RWPE2 (cell line): ENCODE measurements around the gene PMEPA1.

Experiments used
- ATAC-seq: fragments of 200-7000 bp; cut with Tn5 transposase; 3 replicates; pipeline ENCODE4 v1.9.1; 2021; ENCODE audit warnings: low read depth
- DNase-seq: peaks from one replicate; pipeline ENCODE4 v3.0.0-alpha.2; 2020; ENCODE audit warnings: low spot score
- H3K27ac ChIP-seq: fragments of 450-650 bp; 2 replicates; pipeline ENCODE4 v1.5.1; 2017; ENCODE audit warnings: mild to moderate bottlenecking; ENCODE audit not compliant: poor library complexity, severe bottlenecking
- H3K27me3 ChIP-seq: fragments of 250-450 bp; sonication (Bioruptor Pico); 2 replicates; pipeline ENCODE4 v1.5.1; 2021; ENCODE audit warnings: mild to moderate bottlenecking, moderate library complexity; ENCODE audit not compliant: insufficient read depth, poor library complexity, severe bottlenecking
- H3K36me3 ChIP-seq: fragments of 250-450 bp; sonication (Bioruptor Pico); 2 replicates; pipeline ENCODE4 v1.5.1; 2020; ENCODE audit warnings: low read depth, mild to moderate bottlenecking, moderate library complexity
- H3K4me1 ChIP-seq: fragments of 250-450 bp; sonication (Bioruptor Pico); 2 replicates; pipeline ENCODE4 v1.5.1; 2021; ENCODE audit warnings: mild to moderate bottlenecking, moderate library complexity; ENCODE audit not compliant: insufficient read depth, poor library complexity, severe bottlenecking
- H3K4me3 ChIP-seq: fragments of 250-450 bp; sonication (Bioruptor Pico); 2 replicates; pipeline ENCODE4 v1.5.1; 2021; ENCODE audit warnings: mild to moderate bottlenecking, moderate library complexity; ENCODE audit not compliant: severe bottlenecking
- H3K9me3 ChIP-seq: fragments of 250-450 bp; sonication (Bioruptor Pico); 2 replicates; pipeline ENCODE4 v1.5.1; 2021; ENCODE audit warnings: mild to moderate bottlenecking, moderate library complexity; ENCODE audit not compliant: severe bottlenecking
- CTCF ChIP-seq: fragments of 450-650 bp; IDR thresholded peaks from one replicate; pipeline ENCODE4 v1.5.1; 2017; ENCODE audit warnings: mild to moderate bottlenecking, moderate library complexity; ENCODE audit not compliant: poor library complexity, severe bottlenecking

The PMEPA1 gene

GRCh38 chr20:57749131-57749690, 39.4 kb upstream of the PMEPA1 start:
- DNase-seq = peak; percentile 58
- peak; percentile 28 for ATAC-seq
- Histone ChIP-seq H3K9me3 (no peaks in the 10 kb centered on the region), H3K4me1 (peaks cover 14% of the 10 kb centered on the region), H3K4me3 (no peak overlapping the region), H3K27ac (peak overlapping the region; percentile 56), H3K36me3 (no peaks in the 10 kb centered on the region), H3K27me3 (no peaks in the 10 kb centered on the region)
- no peak for TF ChIP-seq CTCF

- peak; percentile 48 for TF ChIP-seq CTCF
- ATAC-seq (peak; percentile 94), DNase-seq (peak; percentile 99)
- peak overlapping the region; percentile 12 for H3K4me3 ChIP-seq
- H3K9me3 ChIP-seq = no peaks in the 10 kb centered on the region
- peak overlapping the region; percentile 56 for H3K27ac ChIP-seq
- no peaks in the 10 kb centered on the region for H3K27me3 ChIP-seq
- H3K36me3 ChIP-seq = no peaks in the 10 kb centered on the region
- H3K4me1 ChIP-seq = peaks cover 14% of the 10 kb centered on the region
Measured at GRCh38 chr20:57748601-57749130, 38.9 kb upstream of the PMEPA1 start.

- Histone ChIP-seq H3K27ac (peak overlapping the region; percentile 56), H3K4me3 (no peak overlapping the region), H3K27me3 (no peaks in the 10 kb centered on the region), H3K9me3 (no peaks in the 10 kb centered on the region), H3K4me1 (peaks cover 14% of the 10 kb centered on the region), H3K36me3 (no peaks in the 10 kb centered on the region)
- ATAC-seq (no peak), DNase-seq (peak; percentile 84)
- TF ChIP-seq CTCF = no peak
Measured at GRCh38 chr20:57747861-57748481, 38.2 kb upstream of the PMEPA1 start.

- H3K27ac ChIP-seq = no peak overlapping the region
- no peak for TF ChIP-seq CTCF
- ATAC-seq (no peak), DNase-seq (peak; percentile 66)
- no peak overlapping the region for H3K4me3 ChIP-seq
- H3K4me1 ChIP-seq = peaks cover 14% of the 10 kb centered on the region
- no peaks in the 10 kb centered on the region for H3K9me3 ChIP-seq
- H3K36me3 ChIP-seq = no peaks in the 10 kb centered on the region
- no peaks in the 10 kb centered on the region for H3K27me3 ChIP-seq
Measured at GRCh38 chr20:57746832-57747404, 37.1 kb upstream of the PMEPA1 start.

GRCh38 chr20:57746201-57746600, 36.4 kb upstream of the PMEPA1 start:
- H3K27ac ChIP-seq = no peak overlapping the region
- ATAC-seq (no peak), DNase-seq (peak; percentile 75)
- H3K9me3 ChIP-seq = no peaks in the 10 kb centered on the region
- no peaks in the 10 kb centered on the region for H3K36me3 ChIP-seq
- TF ChIP-seq CTCF = no peak
- no peaks in the 10 kb centered on the region for H3K27me3 ChIP-seq
- peaks cover 14% of the 10 kb centered on the region for H3K4me1 ChIP-seq
- no peak overlapping the region for H3K4me3 ChIP-seq
